Effector CD8-positive, alpha-beta T cell (primary cell): ENCODE data around the gene GRHL1.
"Not testable (repeated sequence)": the region's sequence is repeated elsewhere in the genome, so short reads cannot be mapped to it uniquely, and the experiment has no call there.

Experiments used
- DNase-seq: peaks from one replicate; lab custom pipeline; 2025; lab: John Stamatoyannopoulos, UW

Gene GRHL1

GRCh38 chr2:10009271-10009810 lies 57.8 kb downstream of the GRHL1 start:
- DNase-seq = no peak

DNA sequence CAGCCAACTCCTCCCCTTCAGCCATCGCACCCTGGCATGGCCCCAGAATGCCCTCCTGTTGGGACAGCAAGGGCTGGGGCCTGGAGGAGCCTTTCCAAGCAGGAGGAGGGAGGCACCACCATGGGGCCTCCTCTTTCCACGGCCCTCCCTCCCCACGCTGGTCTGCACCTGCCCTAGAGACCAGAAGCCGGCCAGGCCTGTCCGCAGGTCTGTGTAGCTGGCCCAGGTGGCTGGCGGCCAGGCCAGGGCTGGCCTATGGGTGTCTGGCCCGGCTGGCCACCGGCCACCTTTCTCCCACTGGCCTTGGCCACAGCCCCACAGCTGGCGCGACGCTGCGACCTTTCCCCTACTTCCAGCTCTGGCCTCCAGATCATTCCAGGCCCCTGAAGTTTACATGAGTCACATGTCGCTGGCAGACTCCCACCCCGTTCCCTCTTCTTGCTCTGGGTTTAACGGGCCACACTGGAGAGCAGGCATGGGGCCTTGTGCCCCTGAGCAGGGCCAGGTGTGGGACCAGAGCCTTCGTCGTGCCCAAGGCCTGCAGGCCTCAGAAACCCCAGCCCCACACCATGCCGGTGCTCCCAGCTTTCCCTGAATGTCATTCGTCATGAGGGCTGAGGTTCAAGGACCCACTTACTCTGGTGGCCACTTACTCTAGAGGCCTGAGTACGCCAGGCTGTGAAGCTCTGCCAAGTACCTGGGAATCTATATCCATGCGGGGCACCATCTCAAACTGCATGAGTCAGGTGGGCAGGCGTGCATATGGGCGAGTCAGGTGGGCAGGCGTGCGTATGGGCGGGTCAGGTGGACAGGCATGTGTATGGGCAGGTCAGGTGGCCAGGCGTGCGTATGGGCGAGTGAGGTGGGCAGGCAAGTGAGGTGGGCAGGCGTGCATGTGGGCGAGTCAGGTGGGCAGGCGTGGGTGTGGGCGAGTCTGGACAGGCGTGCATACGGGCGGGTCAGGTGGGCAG lies 58.6 kb downstream of the GRHL1 start:
- DNase-seq = no peak

GRCh38 chr2:10010861-10011605 lies 59.5 kb downstream of the GRHL1 start:
- DNase-seq = not testable (repeated sequence)

GRCh38 chr2:10011606-10012325 lies 60.3 kb downstream of the GRHL1 start:
- DNase-seq = not testable (repeated sequence)

DNA sequence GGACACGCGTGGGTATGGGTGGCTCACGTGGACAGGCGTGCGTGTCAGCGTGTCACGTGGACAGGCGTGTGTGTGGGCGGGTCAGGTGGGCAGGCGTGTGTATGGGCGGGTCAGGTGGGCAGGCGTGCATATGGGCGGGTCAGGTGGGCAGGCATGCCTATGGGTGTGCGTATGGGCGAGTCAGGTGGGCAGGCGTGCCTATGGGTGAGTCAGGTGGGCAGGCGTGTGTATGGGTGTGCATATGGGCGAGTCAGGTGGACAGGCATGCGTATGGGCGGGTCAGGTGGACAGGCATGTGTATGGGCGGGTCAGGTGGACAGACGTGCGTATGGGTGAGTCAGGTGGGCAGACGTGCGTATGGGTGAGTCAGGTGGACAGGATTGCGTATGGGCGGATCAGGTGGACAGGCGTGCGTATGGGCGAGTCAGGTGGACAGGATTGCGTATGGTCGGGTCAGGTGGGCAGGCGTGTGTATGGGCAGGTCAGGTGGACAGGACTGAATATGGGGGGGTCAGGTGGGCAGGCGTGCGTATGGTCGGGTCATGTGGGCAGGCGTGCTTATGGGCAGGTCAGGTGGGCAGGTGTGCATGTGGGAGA lies 61.0 kb downstream of the GRHL1 start:
- not testable (repeated sequence) for DNase-seq

- no peak for DNase-seq
Observed at GRCh38 chr2:10012963-10013461, 61.5 kb downstream of the GRHL1 start.

GRCh38 chr2:10013651-10014417 lies 62.3 kb downstream of the GRHL1 start:
- DNase-seq = not testable (repeated sequence)

DNA sequence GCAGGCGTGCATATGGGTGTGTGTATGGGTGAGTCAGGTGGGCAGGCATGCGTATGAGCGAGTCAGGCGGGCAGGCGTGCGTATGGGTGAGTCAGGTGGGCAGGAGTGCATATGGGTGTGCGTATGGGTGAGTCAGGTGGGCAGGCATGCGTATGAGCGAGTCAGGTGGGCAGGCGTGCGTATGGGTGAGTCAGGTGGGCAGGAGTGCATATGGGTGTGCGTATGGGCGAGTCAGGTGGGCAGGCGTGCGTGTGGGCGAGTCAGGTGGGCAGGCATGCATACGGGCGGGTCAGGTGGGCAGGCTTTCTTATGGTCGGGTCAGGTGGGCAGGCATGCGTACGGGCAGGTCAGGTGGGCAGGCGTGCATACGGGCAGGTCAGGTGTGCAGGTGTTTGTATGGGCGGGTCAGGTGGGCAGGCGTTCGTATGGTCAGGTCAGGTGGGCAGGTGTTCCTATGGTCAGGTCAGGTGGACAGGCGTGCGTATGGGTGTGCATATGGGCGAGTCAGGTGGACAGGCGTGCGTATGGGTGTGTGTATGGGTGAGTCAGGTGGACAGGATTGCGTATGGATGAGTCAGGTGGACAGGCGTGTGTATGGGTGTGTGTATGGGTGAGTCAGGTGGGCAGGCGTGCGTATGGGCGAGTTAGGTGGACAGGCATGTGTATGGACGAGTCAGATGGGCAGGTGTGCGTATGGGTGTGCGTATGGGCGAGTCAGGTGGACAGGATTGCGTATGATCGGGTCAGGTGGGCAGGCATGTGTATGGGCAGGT lies 63.1 kb downstream of the GRHL1 start:
- no peak for DNase-seq

DNA sequence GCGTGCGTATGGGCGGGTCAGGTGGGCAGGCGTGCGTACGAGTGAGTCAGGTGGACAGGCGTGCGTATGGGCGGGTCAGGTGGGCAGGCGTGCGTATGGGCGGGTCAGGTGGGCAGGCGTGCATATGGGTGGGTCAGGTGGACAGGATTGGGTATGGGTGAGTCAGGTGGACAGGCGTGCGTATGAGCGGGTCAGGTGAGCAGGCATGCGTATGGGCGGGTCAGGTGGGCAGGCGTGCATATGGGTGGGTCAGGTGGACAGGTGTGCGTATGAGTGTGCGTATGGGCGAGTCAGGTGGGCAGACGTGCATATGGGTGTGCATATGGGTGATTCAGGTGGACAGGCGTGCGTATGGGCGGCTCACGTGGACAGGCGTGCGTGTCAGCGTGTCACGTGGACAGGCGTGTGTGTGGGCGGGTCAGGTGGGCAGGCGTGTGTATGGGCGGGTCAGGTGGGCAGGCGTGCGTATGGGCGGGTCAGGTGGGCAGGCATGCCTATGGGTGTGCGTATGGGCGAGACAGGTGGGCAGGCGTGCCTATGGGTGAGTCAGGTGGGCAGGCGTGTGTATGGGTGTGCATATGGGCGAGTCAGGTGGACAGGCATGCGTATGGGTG lies 64.0 kb downstream of the GRHL1 start:
- not testable (repeated sequence) for DNase-seq

DNA sequence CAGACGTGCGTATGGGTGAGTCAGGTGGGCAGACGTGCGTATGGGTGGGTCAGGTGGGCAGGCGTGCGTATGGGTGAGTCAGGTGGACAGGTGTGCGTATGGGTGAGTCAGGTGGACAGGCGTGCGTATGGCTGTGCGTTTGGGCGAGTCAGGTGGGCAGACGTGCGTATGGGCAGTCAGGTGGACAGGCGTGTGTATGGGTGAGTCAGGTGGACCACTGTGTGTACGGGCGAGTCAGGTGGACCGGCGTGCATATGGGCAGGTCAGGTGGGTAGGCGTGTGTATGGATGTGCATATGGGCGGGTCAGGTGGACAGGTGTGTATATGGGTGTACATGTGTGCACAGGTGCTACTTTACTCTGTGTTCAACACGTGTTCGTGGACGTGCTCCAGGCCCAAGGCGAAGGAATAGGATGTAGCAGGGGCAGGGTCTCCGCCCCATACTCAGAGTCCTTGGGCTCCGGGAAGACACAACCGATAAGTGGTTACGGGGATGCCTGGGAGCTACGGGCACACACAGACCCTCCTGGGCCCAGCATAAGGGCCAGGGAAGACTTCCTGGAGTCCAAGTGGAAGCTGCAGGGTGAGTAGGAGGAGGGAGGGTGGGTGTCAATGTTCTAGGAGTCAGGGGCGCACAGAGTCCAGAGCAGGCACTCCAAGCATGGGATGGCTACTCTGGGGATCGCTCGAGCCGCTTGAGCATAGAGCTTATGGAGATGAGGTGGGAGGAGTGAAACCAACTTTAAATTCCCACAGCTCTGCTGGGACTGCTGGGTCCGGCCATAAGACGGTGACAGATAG lies 64.7 kb downstream of the GRHL1 start:
- DNase-seq = no peak

DNA sequence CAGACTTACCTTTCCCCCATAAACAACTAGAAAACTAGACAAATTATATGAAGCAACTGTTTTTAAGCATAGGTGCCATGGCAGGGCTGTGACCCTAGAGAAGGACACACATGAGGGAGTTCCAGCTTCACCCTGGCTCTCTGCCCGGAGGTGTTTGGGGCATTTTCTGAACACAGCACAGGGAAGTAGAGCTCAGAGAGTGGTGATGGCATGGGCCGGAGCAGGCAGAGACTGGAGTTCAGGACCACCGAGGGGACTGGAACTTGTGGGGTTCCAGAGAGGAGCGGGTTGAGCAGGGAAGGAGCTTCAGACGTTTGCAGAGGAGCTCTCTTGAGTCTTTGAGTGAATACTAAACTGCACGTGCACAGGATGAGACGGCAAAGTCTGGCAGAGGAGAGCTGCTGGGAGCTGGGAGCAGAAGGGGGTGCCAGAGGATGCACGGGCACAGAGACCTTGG lies 65.3 kb downstream of the GRHL1 start:
- DNase-seq = no peak

GRCh38 chr2:10017313-10017941 lies 65.9 kb downstream of the GRHL1 start:
- DNase-seq = no peak

DNA sequence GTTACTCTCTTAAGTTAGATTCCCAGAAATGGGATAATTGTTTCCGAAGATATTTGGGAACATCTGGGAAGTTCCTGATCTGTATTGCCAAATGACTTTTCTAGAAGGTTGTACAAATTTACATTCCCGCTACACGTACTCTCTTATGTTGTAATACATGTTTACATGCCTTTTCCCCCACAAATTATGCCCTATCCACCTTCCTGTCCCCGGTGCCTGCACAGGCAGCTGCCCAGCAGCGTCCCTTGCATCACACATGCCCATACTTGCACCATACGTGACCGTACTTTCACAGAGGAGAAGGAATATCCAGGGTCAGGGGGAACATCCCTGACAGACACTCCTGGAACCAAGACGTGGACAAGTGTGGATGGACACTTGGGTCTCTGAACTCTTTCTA lies 67.7 kb downstream of the GRHL1 start:
- DNase-seq = no peak

DNA sequence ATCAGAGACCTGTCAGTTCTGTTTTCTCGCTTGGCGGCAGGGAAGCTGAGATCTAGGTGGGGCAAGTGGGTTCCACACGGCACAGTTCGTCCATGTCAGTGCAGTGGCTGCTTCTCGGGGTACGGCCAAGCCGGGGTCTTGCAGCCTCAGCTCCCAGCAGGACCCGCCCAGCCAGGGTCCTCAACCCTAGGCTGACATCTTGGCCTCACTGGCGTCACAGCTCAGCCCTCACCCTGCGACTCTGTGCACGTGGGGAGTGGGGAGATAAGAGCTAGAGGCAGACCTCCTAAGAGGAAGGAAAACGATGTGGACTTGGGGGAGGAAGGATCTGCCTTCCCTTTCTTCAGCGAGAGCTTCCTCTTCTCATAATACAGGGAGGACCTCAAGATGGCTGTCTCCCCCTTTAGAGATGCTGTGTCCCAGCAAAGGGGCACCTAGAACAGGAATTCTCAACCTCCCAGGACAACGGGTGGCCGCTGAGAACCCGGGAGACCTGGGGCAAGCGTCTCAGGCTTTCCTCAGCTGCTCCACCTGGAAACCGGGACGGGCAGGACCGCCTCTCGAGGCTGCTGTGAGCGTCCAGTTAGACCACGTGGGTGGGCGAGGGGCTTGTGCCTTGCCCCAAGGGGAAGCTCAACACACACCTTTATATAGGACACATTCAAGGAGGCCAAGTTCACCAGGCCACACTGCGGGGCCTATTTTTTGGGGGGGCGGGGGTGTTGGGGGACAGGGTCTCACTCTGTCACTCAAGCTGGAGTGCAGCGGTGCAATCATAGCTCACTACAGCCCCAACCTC lies 68.3 kb downstream of the GRHL1 start:
- no peak for DNase-seq

- DNase-seq = no peak
Observed at GRCh38 chr2:10022041-10022421, 70.5 kb downstream of the GRHL1 start.

DNA sequence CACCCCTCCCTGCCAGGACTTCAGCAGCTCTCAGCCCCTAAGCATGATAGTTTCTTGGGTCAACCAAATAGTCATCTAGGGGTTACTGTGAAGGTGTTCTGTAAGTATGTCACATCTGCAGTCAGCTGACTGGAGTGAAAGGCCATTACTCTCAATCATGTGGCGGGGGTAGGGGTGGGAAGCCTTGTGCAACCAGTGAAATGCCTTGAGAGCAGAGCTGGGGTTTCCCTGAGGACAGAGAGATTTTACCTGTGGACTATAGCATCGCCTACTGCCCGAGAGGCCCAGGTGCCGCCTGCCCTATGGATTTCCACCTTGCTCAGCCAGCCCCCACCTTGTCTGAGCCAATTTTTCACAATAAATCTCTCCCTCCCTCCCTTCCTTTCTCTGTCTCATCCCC lies 71.0 kb downstream of the GRHL1 start:
- DNase-seq = no peak
